Testis (tissue), 2 donors: ENCODE measurements around the gene TMEM63C.

Experiments
- POLR2A ChIP-seq: fragments of 450-650 bp; IDR thresholded peaks from one replicate; pipeline ENCODE4 v1.6.1; 2017; ENCODE audit warnings: antibody characterized with exemption, mild to moderate bottlenecking, moderate library complexity
- TF ChIP-seq, protein P1 (sequence below), 3 experiments: fragments of 450-650 bp in 2 of 3; fragments of 200-600 bp in 1 of 3; sonication (generic) in 1 of 3; IDR thresholded peaks; one replicate each; pipeline ENCODE4 v1.5.1; 2016 to 2019; ENCODE audit warnings: antibody characterized with exemption in 3 of 3, mild to moderate bottlenecking in 2 of 3, moderate library complexity in 1 of 3

DNA sequence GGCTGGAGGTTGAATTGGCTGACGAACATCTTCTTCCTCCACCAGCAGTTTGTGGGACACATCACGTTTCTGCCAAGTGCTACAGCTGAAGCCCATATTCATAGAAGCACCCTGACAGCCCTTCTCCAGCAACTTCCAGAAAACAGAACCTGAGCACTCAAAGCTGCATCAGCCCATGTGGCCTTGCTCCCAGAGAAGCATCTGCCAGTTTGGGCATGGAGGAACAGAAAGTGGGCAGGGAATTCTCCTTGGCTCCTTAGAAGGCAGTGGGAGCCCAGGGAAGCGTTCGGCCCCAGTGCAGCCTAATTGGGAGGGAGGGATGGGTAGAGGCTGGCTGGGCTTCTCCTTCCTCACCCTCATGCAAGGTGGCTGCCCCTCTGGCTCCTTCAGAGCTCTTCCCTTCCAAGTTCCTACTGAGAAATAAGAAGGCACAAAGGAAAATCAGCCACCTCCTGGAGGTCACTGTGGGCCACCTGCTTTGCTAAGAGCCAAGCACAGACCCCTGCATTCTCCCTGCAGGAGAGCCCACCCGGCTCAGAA, 93.5 kb downstream of the TMEM63C start:
- TF ChIP-seq, protein P1, sequence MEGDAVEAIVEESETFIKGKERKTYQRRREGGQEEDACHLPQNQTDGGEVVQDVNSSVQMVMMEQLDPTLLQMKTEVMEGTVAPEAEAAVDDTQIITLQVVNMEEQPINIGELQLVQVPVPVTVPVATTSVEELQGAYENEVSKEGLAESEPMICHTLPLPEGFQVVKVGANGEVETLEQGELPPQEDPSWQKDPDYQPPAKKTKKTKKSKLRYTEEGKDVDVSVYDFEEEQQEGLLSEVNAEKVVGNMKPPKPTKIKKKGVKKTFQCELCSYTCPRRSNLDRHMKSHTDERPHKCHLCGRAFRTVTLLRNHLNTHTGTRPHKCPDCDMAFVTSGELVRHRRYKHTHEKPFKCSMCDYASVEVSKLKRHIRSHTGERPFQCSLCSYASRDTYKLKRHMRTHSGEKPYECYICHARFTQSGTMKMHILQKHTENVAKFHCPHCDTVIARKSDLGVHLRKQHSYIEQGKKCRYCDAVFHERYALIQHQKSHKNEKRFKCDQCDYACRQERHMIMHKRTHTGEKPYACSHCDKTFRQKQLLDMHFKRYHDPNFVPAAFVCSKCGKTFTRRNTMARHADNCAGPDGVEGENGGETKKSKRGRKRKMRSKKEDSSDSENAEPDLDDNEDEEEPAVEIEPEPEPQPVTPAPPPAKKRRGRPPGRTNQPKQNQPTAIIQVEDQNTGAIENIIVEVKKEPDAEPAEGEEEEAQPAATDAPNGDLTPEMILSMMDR (IDR thresholded peaks at IDR 0.05) = no peak
- no peak for TF ChIP-seq POLR2A
